IPS-18a (cell line): Measurements from ENCODE around the gene CDK5RAP1.
A peak's percentile ranks its signal among the peaks of the same experiment; 100 is the strongest.

Source experiments
- H3K27ac ChIP-seq: one replicate; pipeline ENCODE4 v1.5.1; 2013; ENCODE audit warnings: low read length
- H3K27me3 ChIP-seq: one replicate; pipeline ENCODE4 v1.6.1; 2013; ENCODE audit warnings: mild to moderate bottlenecking, low read length; ENCODE audit not compliant: control insufficient read depth, insufficient read depth
- H3K36me3 ChIP-seq: one replicate; pipeline ENCODE4 v1.6.1; 2013; ENCODE audit warnings: low read depth, low read length; ENCODE audit not compliant: control insufficient read depth
- H3K4me1 ChIP-seq: one replicate; pipeline ENCODE4 v1.6.1; 2013; ENCODE audit warnings: low read depth, low read length; ENCODE audit not compliant: control insufficient read depth
- H3K4me3 ChIP-seq: one replicate; pipeline ENCODE4 v1.5.1; 2013; ENCODE audit warnings: low read length
- H3K9ac ChIP-seq: one replicate; pipeline ENCODE4 v1.6.1; 2013; ENCODE audit warnings: mild to moderate bottlenecking, low read length, moderate library complexity
- H3K9me3 ChIP-seq: one replicate; pipeline ENCODE4 v1.6.1; 2013; ENCODE audit warnings: low read depth, low read length; ENCODE audit not compliant: control insufficient read depth

Gene CDK5RAP1

GRCh38 chr20:33411711-33412483, 10.6 kb upstream of the CDK5RAP1 start:
- H3K9me3 ChIP-seq, result no peaks in the 10 kb centered on the region
- H3K36me3 ChIP-seq, result no peaks in the 10 kb centered on the region
- H3K4me3 ChIP-seq, result no peak overlapping the region
- H3K9ac ChIP-seq, result no peak overlapping the region
- no peaks in the 10 kb centered on the region for H3K4me1 ChIP-seq
- H3K27ac ChIP-seq, result no peak overlapping the region
- H3K27me3 ChIP-seq, result no peaks in the 10 kb centered on the region

GRCh38 chr20:33411242-33411641, 9.9 kb upstream of the CDK5RAP1 start:
- Histone ChIP-seq H3K9ac (no peak overlapping the region), H3K36me3 (no peaks in the 10 kb centered on the region), H3K4me3 (no peak overlapping the region), H3K27me3 (no peaks in the 10 kb centered on the region), H3K4me1 (no peaks in the 10 kb centered on the region), H3K27ac (no peak overlapping the region), H3K9me3 (no peaks in the 10 kb centered on the region)

GRCh38 chr20:33410081-33410742, 8.9 kb upstream of the CDK5RAP1 start:
- Histone ChIP-seq H3K9ac (no peak overlapping the region), H3K27ac (no peak overlapping the region), H3K9me3 (no peaks in the 10 kb centered on the region), H3K4me1 (no peaks in the 10 kb centered on the region), H3K36me3 (no peaks in the 10 kb centered on the region), H3K27me3 (no peaks in the 10 kb centered on the region), H3K4me3 (no peak overlapping the region)

GRCh38 chr20:33408716-33409654, 7.7 kb upstream of the CDK5RAP1 start:
- H3K9me3 ChIP-seq, result no peaks in the 10 kb centered on the region
- no peaks in the 10 kb centered on the region for H3K36me3 ChIP-seq
- H3K27ac ChIP-seq, result no peak overlapping the region
- no peak overlapping the region for H3K4me3 ChIP-seq
- H3K9ac ChIP-seq, result no peak overlapping the region
- no peaks in the 10 kb centered on the region for H3K27me3 ChIP-seq
- no peaks in the 10 kb centered on the region for H3K4me1 ChIP-seq

- H3K36me3 ChIP-seq, result no peaks in the 10 kb centered on the region
- H3K27me3 ChIP-seq, result no peaks in the 10 kb centered on the region
- H3K9me3 ChIP-seq, result no peaks in the 10 kb centered on the region
- H3K4me3 ChIP-seq, result no peak overlapping the region
- no peak overlapping the region for H3K27ac ChIP-seq
- no peaks in the 10 kb centered on the region for H3K4me1 ChIP-seq
- no peak overlapping the region for H3K9ac ChIP-seq
These were observed 7.0 kb upstream of the CDK5RAP1 start for GRCh38 chr20:33408313-33408712.

- no peak overlapping the region for H3K9ac ChIP-seq
- no peaks in the 10 kb centered on the region for H3K4me1 ChIP-seq
- H3K9me3 ChIP-seq, result no peaks in the 10 kb centered on the region
- no peaks in the 10 kb centered on the region for H3K27me3 ChIP-seq
- no peaks in the 10 kb centered on the region for H3K36me3 ChIP-seq
- no peak overlapping the region for H3K27ac ChIP-seq
- no peak overlapping the region for H3K4me3 ChIP-seq
These were observed 6.5 kb upstream of the CDK5RAP1 start for GRCh38 chr20:33407796-33408195.

GRCh38 chr20:33407251-33407650, 5.9 kb upstream of the CDK5RAP1 start:
- Histone ChIP-seq H3K36me3 (no peaks in the 10 kb centered on the region), H3K4me1 (no peaks in the 10 kb centered on the region), H3K27ac (no peak overlapping the region), H3K27me3 (no peaks in the 10 kb centered on the region), H3K9me3 (no peaks in the 10 kb centered on the region), H3K9ac (no peak overlapping the region), H3K4me3 (no peak overlapping the region)

- Histone ChIP-seq H3K4me1 (peaks cover 5% of the 10 kb centered on the region), H3K27ac (no peak overlapping the region), H3K4me3 (no peak overlapping the region), H3K9ac (no peak overlapping the region), H3K36me3 (no peaks in the 10 kb centered on the region), H3K27me3 (no peaks in the 10 kb centered on the region), H3K9me3 (no peaks in the 10 kb centered on the region)
These were observed 3.0 kb upstream of the CDK5RAP1 start for GRCh38 chr20:33404281-33404680.

GRCh38 chr20:33401921-33402369, 626 bp upstream of the CDK5RAP1 start:
- H3K27ac ChIP-seq, result no peak overlapping the region
- peak overlapping the region; percentile 76 for H3K9ac ChIP-seq

GRCh38 chr20:33400812-33401183, 521 bp downstream of the CDK5RAP1 start:
- no peaks in the 10 kb centered on the region for H3K9me3 ChIP-seq
- no peak overlapping the region for H3K27ac ChIP-seq
- peaks cover 5% of the 10 kb centered on the region for H3K4me1 ChIP-seq
- peak overlapping the region; percentile 80 for H3K4me3 ChIP-seq
- H3K36me3 ChIP-seq, result peaks cover 12% of the 10 kb centered on the region
- peak overlapping the region; percentile 76 for H3K9ac ChIP-seq
- no peaks in the 10 kb centered on the region for H3K27me3 ChIP-seq

More at GRCh38 chr20:33401921-33402369, 626 bp upstream of the CDK5RAP1 start:
- Histone ChIP-seq H3K4me3 (peak overlapping the region; percentile 80), H3K4me1 (peaks cover 5% of the 10 kb centered on the region), H3K27me3 (no peaks in the 10 kb centered on the region), H3K9me3 (no peaks in the 10 kb centered on the region), H3K36me3 (peaks cover 1% of the 10 kb centered on the region)

- Histone ChIP-seq H3K9ac (no peak overlapping the region), H3K4me3 (peak overlapping the region; percentile 80), H3K27me3 (no peaks in the 10 kb centered on the region), H3K9me3 (no peaks in the 10 kb centered on the region), H3K36me3 (peaks cover 17% of the 10 kb centered on the region), H3K4me1 (peaks cover 5% of the 10 kb centered on the region), H3K27ac (no peak overlapping the region)
These were observed 1.4 kb downstream of the CDK5RAP1 start for GRCh38 chr20:33399924-33400323.
